Upper lobe of left lung (tissue), 6 donors: ENCODE results near the gene CXCL12. TPM values are rescaled to one million over a fixed set of nuclear protein-coding genes. Genes with fewer than 3 reads are reported as not detected.
A peak's percentile ranks its signal among the peaks of the same experiment; 100 is the strongest.

Experiments used
- ATAC-seq, 2 donors: fragments of 200-7000 bp; cut with Tn5 transposase; one replicate each; pipeline ENCODE4 v1.9.1; 2022; ENCODE audit warnings: mild to moderate bottlenecking in 2 of 2, moderate library complexity in 2 of 2; ENCODE audit not compliant: low FRiP score in 2 of 2
- DNase-seq, 2 donors: peaks; one replicate each; pipeline ENCODE4 v3.0.0-alpha.2; 2019 to 2020
- H3K27ac ChIP-seq, 4 donors: fragments of 200-600 bp; sonication (generic); one replicate each; pipeline ENCODE4 v1.5.1; 2016 to 2019
- H3K27me3 ChIP-seq, 4 donors: fragments of 200-600 bp; sonication (generic); one replicate each; pipeline ENCODE4 v1.5.1; 2017 to 2019
- H3K36me3 ChIP-seq, 4 donors: fragments of 200-600 bp; sonication (generic); one replicate each; pipeline ENCODE4 v1.5.1; 2016 to 2019
- H3K4me1 ChIP-seq, 4 donors: fragments of 200-600 bp; sonication (generic); one replicate each; pipeline ENCODE4 v1.5.1; 2018 to 2019
- H3K4me3 ChIP-seq, 4 donors: fragments of 200-600 bp; sonication (generic); one replicate each; pipeline ENCODE4 v1.5.1; 2017 to 2019; ENCODE audit warnings: mild to moderate bottlenecking in 2 of 4, moderate library complexity in 1 of 4
- H3K9me3 ChIP-seq, 4 donors: fragments of 200-600 bp; sonication (generic); one replicate each; pipeline ENCODE4 v1.5.1; 2018 to 2019
- CTCF ChIP-seq, 6 experiments: fragments of 450-650 bp in 4 of 6; fragments of 200-600 bp in 2 of 6; sonication (generic) in 2 of 6; IDR thresholded peaks; one replicate each; pipeline ENCODE4 v1.5.1; 2016 to 2019; ENCODE audit warnings: antibody characterized with exemption in 6 of 6
- EP300 ChIP-seq, 4 donors: sonication (generic); formaldehyde crosslinking; IDR thresholded peaks; one replicate each; pipeline ENCODE4 v1.5.1; 2017; ENCODE audit warnings: antibody characterized with exemption in 4 of 4, control low read depth in 2 of 4
- POLR2A ChIP-seq, 4 donors: fragments of 450-650 bp; IDR thresholded peaks; one replicate each; pipeline ENCODE4 v1.5.1; 2016 to 2017; ENCODE audit warnings: antibody characterized with exemption in 4 of 4, mild to moderate bottlenecking in 2 of 4
- POLR2AphosphoS5 ChIP-seq, 2 donors: sonication (generic); formaldehyde crosslinking; IDR thresholded peaks; one replicate each; pipeline ENCODE4 v1.5.1; 2017; ENCODE audit warnings: antibody characterized with exemption in 2 of 2
- WGBS, 2 donors: methylation state at CpG; one replicate each; pipeline ENCODE4 v1.1.5; 2017 to 2018; 5-methylcytosine and 5-hydroxymethylcytosine counted together
- total RNA-seq, 6 donors: library from RNA; depleted of rRNA in 4 of 6; stranded (reverse); fragments of >200 nt in 4 of 6; gene quantifications; one replicate each; pipeline versions ENCODE4 v1.1.0 to v1.2.1, GENCODE V29; 2016 to 2021
- donor health status: DM: no; HTN: no; CAD: no; lungs with moderate emphysema.
- donor health status: DM: no; HTN: yes; CAD: no; lungs with severe emphysema.

CXCL12 gene
- total RNA-seq, 6 donors from 2014 or later = 3.5 to 61.6 (median 14.6) TPM

- TF ChIP-seq EP300 (IDR thresholded peaks at IDR 0.05) = no peak
- TF ChIP-seq POLR2AphosphoS5 (IDR thresholded peaks at IDR 0.05) = no peak
- no peak for TF ChIP-seq POLR2A (IDR thresholded peaks at IDR 0.05)
- no peak for TF ChIP-seq CTCF (IDR thresholded peaks at IDR 0.05)
- WGBS, 2 donors = 90 to 93% methylated on average over 16 of the region's 16 CpGs
- Histone ChIP-seq H3K27ac (no peak overlapping the region), H3K9me3 (no peaks in the 10 kb centered on the region), H3K4me3 (no peak overlapping the region), H3K4me1 (peaks cover 0 to 2% (median 0%) of the 10 kb centered on the region in 4 donors), H3K27me3 (peaks cover 0 to 6% (median 0%) of the 10 kb centered on the region in 4 donors), H3K36me3 (peaks cover 0 to 6% (median 2%) of the 10 kb centered on the region in 4 donors)
- DNase-seq (no peak), ATAC-seq (no peak)
Measured at GRCh38 chr10:44377651-44378310, 7.1 kb downstream of the CXCL12 start.

GRCh38 chr10:44376472-44377099 lies 8.3 kb downstream of the CXCL12 start:
- WGBS, 2 donors = 83 to 86% methylated on average over 7 of the region's 7 CpGs
- Histone ChIP-seq H3K27me3 (no peaks in the 10 kb centered on the region), H3K36me3 (peaks cover 0 to 6% (median 2%) of the 10 kb centered on the region in 4 donors), H3K9me3 (no peaks in the 10 kb centered on the region), H3K4me1 (no peaks in the 10 kb centered on the region), H3K4me3 (no peak overlapping the region), H3K27ac (no peak overlapping the region)
- TF ChIP-seq EP300 (IDR thresholded peaks at IDR 0.05) (no peak), CTCF (IDR thresholded peaks at IDR 0.05) (no peak), POLR2A (IDR thresholded peaks at IDR 0.05) (no peak), POLR2AphosphoS5 (IDR thresholded peaks at IDR 0.05) (no peak)
- no peak for DNase-seq
- no peak for ATAC-seq

GRCh38 chr10:44374155-44374554 lies 10.7 kb downstream of the CXCL12 start:
- H3K27ac ChIP-seq = no peak overlapping the region
- WGBS, 2 donors = 94% methylated on average over 6 of the region's 6 CpGs; no CpG with 5 or more reads in 1 of the 2 donors
- H3K4me1 ChIP-seq = no peaks in the 10 kb centered on the region
- H3K4me3 ChIP-seq = no peak overlapping the region
- ATAC-seq (no peak), DNase-seq (no peak)
- TF ChIP-seq POLR2AphosphoS5 (IDR thresholded peaks at IDR 0.05) (no peak), CTCF (IDR thresholded peaks at IDR 0.05) (no peak)
- no peaks in the 10 kb centered on the region for H3K9me3 ChIP-seq
- H3K36me3 ChIP-seq = peaks cover 0 to 6% (median 2%) of the 10 kb centered on the region in 4 donors
- no peaks in the 10 kb centered on the region for H3K27me3 ChIP-seq

- H3K4me3 ChIP-seq = no peak overlapping the region
- peaks cover 0 to 3% (median under 1%) of the 10 kb centered on the region in 4 donors for H3K36me3 ChIP-seq
- H3K27ac ChIP-seq = no peak overlapping the region
- no peaks in the 10 kb centered on the region for H3K27me3 ChIP-seq
- H3K4me1 ChIP-seq = no peaks in the 10 kb centered on the region
- 93% methylated on average over 15 to 26 of the region's 27 CpGs for WGBS, 2 donors
- ATAC-seq (peak in 1 of 2 donors; percentile 3), DNase-seq (peak in 1 of 2 donors; percentile 76)
- H3K9me3 ChIP-seq = no peaks in the 10 kb centered on the region
- TF ChIP-seq EP300 (IDR thresholded peaks at IDR 0.05) (no peak), POLR2A (IDR thresholded peaks at IDR 0.05) (no peak), CTCF (IDR thresholded peaks at IDR 0.05) (no peak), POLR2AphosphoS5 (IDR thresholded peaks at IDR 0.05) (no peak)
Measured at GRCh38 chr10:44373341-44373995, 11.4 kb downstream of the CXCL12 start.
